ENCODE measurements around the gene PLA2G2A.

GRCh38 chr1:19981170-19981506, 1.7 kb upstream of the PLA2G2A start:
- TF ChIP-seq, protein P1, sequence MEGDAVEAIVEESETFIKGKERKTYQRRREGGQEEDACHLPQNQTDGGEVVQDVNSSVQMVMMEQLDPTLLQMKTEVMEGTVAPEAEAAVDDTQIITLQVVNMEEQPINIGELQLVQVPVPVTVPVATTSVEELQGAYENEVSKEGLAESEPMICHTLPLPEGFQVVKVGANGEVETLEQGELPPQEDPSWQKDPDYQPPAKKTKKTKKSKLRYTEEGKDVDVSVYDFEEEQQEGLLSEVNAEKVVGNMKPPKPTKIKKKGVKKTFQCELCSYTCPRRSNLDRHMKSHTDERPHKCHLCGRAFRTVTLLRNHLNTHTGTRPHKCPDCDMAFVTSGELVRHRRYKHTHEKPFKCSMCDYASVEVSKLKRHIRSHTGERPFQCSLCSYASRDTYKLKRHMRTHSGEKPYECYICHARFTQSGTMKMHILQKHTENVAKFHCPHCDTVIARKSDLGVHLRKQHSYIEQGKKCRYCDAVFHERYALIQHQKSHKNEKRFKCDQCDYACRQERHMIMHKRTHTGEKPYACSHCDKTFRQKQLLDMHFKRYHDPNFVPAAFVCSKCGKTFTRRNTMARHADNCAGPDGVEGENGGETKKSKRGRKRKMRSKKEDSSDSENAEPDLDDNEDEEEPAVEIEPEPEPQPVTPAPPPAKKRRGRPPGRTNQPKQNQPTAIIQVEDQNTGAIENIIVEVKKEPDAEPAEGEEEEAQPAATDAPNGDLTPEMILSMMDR (IDR thresholded peaks at IDR 0.05; ENCODE audit: insufficient read depth, low read length): no peak
- TF ChIP-seq, protein P2, sequence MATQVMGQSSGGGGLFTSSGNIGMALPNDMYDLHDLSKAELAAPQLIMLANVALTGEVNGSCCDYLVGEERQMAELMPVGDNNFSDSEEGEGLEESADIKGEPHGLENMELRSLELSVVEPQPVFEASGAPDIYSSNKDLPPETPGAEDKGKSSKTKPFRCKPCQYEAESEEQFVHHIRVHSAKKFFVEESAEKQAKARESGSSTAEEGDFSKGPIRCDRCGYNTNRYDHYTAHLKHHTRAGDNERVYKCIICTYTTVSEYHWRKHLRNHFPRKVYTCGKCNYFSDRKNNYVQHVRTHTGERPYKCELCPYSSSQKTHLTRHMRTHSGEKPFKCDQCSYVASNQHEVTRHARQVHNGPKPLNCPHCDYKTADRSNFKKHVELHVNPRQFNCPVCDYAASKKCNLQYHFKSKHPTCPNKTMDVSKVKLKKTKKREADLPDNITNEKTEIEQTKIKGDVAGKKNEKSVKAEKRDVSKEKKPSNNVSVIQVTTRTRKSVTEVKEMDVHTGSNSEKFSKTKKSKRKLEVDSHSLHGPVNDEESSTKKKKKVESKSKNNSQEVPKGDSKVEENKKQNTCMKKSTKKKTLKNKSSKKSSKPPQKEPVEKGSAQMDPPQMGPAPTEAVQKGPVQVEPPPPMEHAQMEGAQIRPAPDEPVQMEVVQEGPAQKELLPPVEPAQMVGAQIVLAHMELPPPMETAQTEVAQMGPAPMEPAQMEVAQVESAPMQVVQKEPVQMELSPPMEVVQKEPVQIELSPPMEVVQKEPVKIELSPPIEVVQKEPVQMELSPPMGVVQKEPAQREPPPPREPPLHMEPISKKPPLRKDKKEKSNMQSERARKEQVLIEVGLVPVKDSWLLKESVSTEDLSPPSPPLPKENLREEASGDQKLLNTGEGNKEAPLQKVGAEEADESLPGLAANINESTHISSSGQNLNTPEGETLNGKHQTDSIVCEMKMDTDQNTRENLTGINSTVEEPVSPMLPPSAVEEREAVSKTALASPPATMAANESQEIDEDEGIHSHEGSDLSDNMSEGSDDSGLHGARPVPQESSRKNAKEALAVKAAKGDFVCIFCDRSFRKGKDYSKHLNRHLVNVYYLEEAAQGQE (IDR thresholded peaks at IDR 0.05; ENCODE audit: insufficient replicate concordance, low read depth): no peak
- TF ChIP-seq SPI1 (IDR thresholded peaks at IDR 0.05; ENCODE audit: borderline replicate concordance, low read depth) (no peak), POLR2AphosphoS5 (IDR thresholded peaks at IDR 0.05; ENCODE audit: low read depth) (no peak), GABPA (IDR thresholded peaks at IDR 0.05; ENCODE audit: low read depth) (no peak)
